SK-N-SH treated with all-trans-retinoic acid at 6 μM for 48 hours (cell line): ENCODE data around the gene SYNE1.
A peak's percentile ranks its signal among the peaks of the same experiment; 100 is the strongest.

Experiments used
- ATAC-seq: fragments of 200-7000 bp; cut with Tn5 transposase; 3 replicates; pipeline ENCODE4 v1.9.1; 2020; ENCODE audit warnings: mild to moderate bottlenecking, moderate library complexity
- ARNTL ChIP-seq: fragments of 450-650 bp; formaldehyde crosslinking; IDR thresholded peaks from 2 replicates; pipeline ENCODE4 v1.5.0; 2020; ENCODE audit warnings: low read depth, mild to moderate bottlenecking, moderate library complexity, borderline replicate concordance
- BACH2 ChIP-seq: fragments of 250-450 bp; sonication (Bioruptor Pico); IDR thresholded peaks from 2 replicates; pipeline ENCODE4 v1.9.0; 2021; ENCODE audit warnings: mild to moderate bottlenecking, borderline replicate concordance
- CREB5 ChIP-seq: fragments of 250-450 bp; sonication (Bioruptor Pico); IDR thresholded peaks from 2 replicates; pipeline ENCODE4 v1.5.1; 2020; ENCODE audit warnings: low read depth, mild to moderate bottlenecking, moderate library complexity
- CSDC2 ChIP-seq: fragments of 250-450 bp; sonication (Bioruptor Pico); IDR thresholded peaks from 2 replicates; pipeline ENCODE4 v1.5.0; 2020; ENCODE audit warnings: mild to moderate bottlenecking, moderate library complexity
- ESRRG ChIP-seq: fragments of 250-450 bp; sonication (Bioruptor Pico); IDR thresholded peaks from 2 replicates; pipeline ENCODE4 v1.6.1; 2021; ENCODE audit warnings: mild to moderate bottlenecking
- GLIS3 ChIP-seq: fragments of 250-450 bp; sonication (Bioruptor Pico); IDR thresholded peaks from 2 replicates; pipeline ENCODE4 v1.5.0; 2020; ENCODE audit warnings: mild to moderate bottlenecking, moderate library complexity
- ISL1 ChIP-seq: fragments of 250-450 bp; sonication (Bioruptor Pico); IDR thresholded peaks from 2 replicates; pipeline ENCODE4 v2.1.2; 2022; ENCODE audit warnings: mild to moderate bottlenecking, moderate library complexity
- OSR1 ChIP-seq: fragments of 250-450 bp; sonication (Bioruptor Pico); IDR thresholded peaks from 2 replicates; pipeline ENCODE4 v1.8.0; 2022; ENCODE audit warnings: moderate library complexity, mild to moderate bottlenecking, inconsistent platforms
- PATZ1 ChIP-seq: fragments of 250-450 bp; sonication (Bioruptor Pico); IDR thresholded peaks from 2 replicates; pipeline ENCODE4 v1.8.0; 2020; ENCODE audit warnings: mild to moderate bottlenecking, moderate library complexity, borderline replicate concordance
- PPARA ChIP-seq: fragments of 250-450 bp; sonication (Bioruptor Pico); IDR thresholded peaks from 2 replicates; pipeline ENCODE4 v1.5.0; 2020; ENCODE audit warnings: mild to moderate bottlenecking, borderline replicate concordance
- RARB ChIP-seq: fragments of 250-450 bp; sonication (Bioruptor Pico); IDR thresholded peaks from 2 replicates; pipeline ENCODE4 v1.8.0; 2021; ENCODE audit warnings: mild to moderate bottlenecking, moderate library complexity
- SNAI2 ChIP-seq: fragments of 250-450 bp; sonication (Bioruptor Pico); IDR thresholded peaks from 2 replicates; pipeline ENCODE4 v1.5.0; 2020; ENCODE audit warnings: mild to moderate bottlenecking, moderate library complexity
- TCF4 ChIP-seq: fragments of 250-450 bp; sonication (Bioruptor Pico); IDR thresholded peaks from 2 replicates; pipeline ENCODE4 v1.8.0; 2021; ENCODE audit warnings: mild to moderate bottlenecking, moderate library complexity, borderline replicate concordance
- TOX ChIP-seq: fragments of 250-450 bp; sonication (Bioruptor Pico); IDR thresholded peaks from 2 replicates; pipeline ENCODE4 v1.8.0; 2021; ENCODE audit warnings: mild to moderate bottlenecking, moderate library complexity, borderline replicate concordance
- TSHZ2 ChIP-seq: fragments of 250-450 bp; sonication (Bioruptor Pico); IDR thresholded peaks from 2 replicates; pipeline ENCODE4 v1.5.0; 2020; ENCODE audit warnings: mild to moderate bottlenecking, moderate library complexity
- ZC3H10 ChIP-seq: fragments of 250-450 bp; sonication (Bioruptor Pico); IDR thresholded peaks from 2 replicates; pipeline ENCODE4 v1.5.1; 2021; ENCODE audit warnings: mild to moderate bottlenecking, moderate library complexity
- ZFP3 ChIP-seq: fragments of 250-450 bp; sonication (Bioruptor Pico); IDR thresholded peaks from 2 replicates; pipeline ENCODE4 v1.5.0; 2020; ENCODE audit warnings: mild to moderate bottlenecking, moderate library complexity
- ZFP30 ChIP-seq: fragments of 450-650 bp; formaldehyde crosslinking; IDR thresholded peaks from 2 replicates; pipeline ENCODE4 v1.5.0; 2022; ENCODE audit warnings: mild to moderate bottlenecking, moderate library complexity
- ZNF70 ChIP-seq: fragments of 450-650 bp; formaldehyde crosslinking; IDR thresholded peaks from 2 replicates; pipeline ENCODE4 v1.5.0; 2020; ENCODE audit warnings: mild to moderate bottlenecking, moderate library complexity
- ZNF8 ChIP-seq: fragments of 450-650 bp; formaldehyde crosslinking; IDR thresholded peaks from 2 replicates; pipeline ENCODE4 v1.5.0; 2020; ENCODE audit warnings: mild to moderate bottlenecking, moderate library complexity

SYNE1 gene

DNA sequence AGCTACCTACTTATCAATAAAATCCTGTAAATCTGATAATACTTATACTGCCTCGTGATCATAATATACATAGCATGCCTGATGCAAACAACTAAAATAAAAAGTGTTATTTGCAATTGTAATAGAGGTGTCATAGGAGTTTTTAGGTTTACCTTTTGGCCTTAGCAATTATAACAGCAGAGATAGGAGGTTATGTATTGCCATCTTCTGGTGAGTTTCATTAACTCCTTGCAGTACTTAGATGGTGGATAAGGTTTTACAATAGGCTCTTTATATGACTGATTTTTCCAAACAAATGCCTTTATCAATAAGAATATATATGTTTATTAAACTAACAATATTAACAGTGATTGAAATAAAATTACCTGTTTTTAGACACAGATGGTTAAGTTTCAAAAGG is 32.7 kb upstream of the SYNE1 start:
- peak; percentile 93 for ATAC-seq
- TF ChIP-seq GLIS3 (CRISPR knock-in tag) (no peak), TCF4 (CRISPR knock-in tag) (no peak), PATZ1 (CRISPR knock-in tag) (no peak), TOX (no peak), CSDC2 (no peak), TSHZ2 (CRISPR knock-in tag) (no peak), ESRRG (CRISPR knock-in tag) (no peak), ZC3H10 (no peak), OSR1 (no peak), RARB (CRISPR knock-in tag) (no peak), CREB5 (CRISPR knock-in tag) (no peak)

DNA sequence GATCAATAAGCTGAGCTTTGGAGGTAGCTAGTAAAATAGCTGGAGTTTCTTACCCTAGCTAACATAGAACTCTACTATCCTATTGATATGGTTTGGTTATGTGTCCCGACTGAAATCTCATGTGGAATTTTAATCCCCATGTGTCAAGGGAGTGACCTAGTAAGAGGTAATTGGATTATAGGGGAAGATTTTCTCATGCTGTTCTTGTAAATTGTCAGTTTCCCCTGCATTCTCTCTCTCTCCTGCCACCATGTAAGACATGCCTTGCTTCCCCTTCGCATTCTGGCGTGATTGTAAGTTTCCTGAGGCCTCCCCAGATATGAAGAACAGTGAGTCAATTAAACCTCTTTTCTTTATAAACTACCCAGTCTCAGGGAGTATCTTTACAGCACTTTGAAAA is 24.6 kb upstream of the SYNE1 start:
- TF ChIP-seq ARNTL (CRISPR knock-in tag) (no peak), GLIS3 (CRISPR knock-in tag) (no peak), SNAI2 (CRISPR knock-in tag) (no peak), ISL1 (CRISPR knock-in tag) (no peak), ESRRG (CRISPR knock-in tag) (no peak), ZNF70 (CRISPR knock-in tag) (no peak), CREB5 (CRISPR knock-in tag) (no peak)
- no peak for ATAC-seq

- ATAC-seq = no peak
- TF ChIP-seq CSDC2 (no peak), OSR1 (no peak), PATZ1 (CRISPR knock-in tag) (no peak), ZC3H10 (no peak), ZFP30 (CRISPR knock-in tag) (no peak), ZFP3 (CRISPR knock-in tag) (no peak), CREB5 (CRISPR knock-in tag) (no peak), TOX (no peak), ARNTL (CRISPR knock-in tag) (no peak)
These were observed 14.8 kb upstream of the SYNE1 start for GRCh38 chr6:152651986-152652385.

- no peak for ATAC-seq
- no peak for TF ChIP-seq ISL1 (CRISPR knock-in tag)
- TF ChIP-seq TCF4 (CRISPR knock-in tag) = no peak
- no peak for TF ChIP-seq ZNF8 (CRISPR knock-in tag)
- TF ChIP-seq RARB (CRISPR knock-in tag) = no peak
- no peak for TF ChIP-seq ARNTL (CRISPR knock-in tag)
- TF ChIP-seq ZFP3 (CRISPR knock-in tag) = no peak
- TF ChIP-seq ZNF70 (CRISPR knock-in tag) = no peak
- no peak for TF ChIP-seq ZC3H10
- no peak for TF ChIP-seq PPARA (CRISPR knock-in tag)
- no peak for TF ChIP-seq CREB5 (CRISPR knock-in tag)
- no peak for TF ChIP-seq BACH2 (CRISPR knock-in tag)
- TF ChIP-seq ZFP30 (CRISPR knock-in tag) = no peak
- no peak for TF ChIP-seq OSR1
- no peak for TF ChIP-seq PATZ1 (CRISPR knock-in tag)
These were observed 10.9 kb upstream of the SYNE1 start for GRCh38 chr6:152648105-152648504.
